Stomach (tissue), 9 donors: ENCODE data around the gene FGF22. TPM values are rescaled to one million over a fixed set of nuclear protein-coding genes. Genes with fewer than 3 reads are reported as not detected.

ENCODE experiments used
- DNase-seq, 2 donors: peaks; one replicate each; pipeline versions ENCODE4 v3.0.0 to v3.0.0-alpha.2; 2013 to 2019
- H3K27ac ChIP-seq, 5 donors: fragments of 200-600 bp in 4 of 5; sonication (generic) in 4 of 5; one replicate each; pipeline ENCODE4 v1.5.1; 2013 to 2019; ENCODE audit warnings: mild to moderate bottlenecking in 1 of 5, moderate library complexity in 1 of 5
- H3K27me3 ChIP-seq, 3 donors: fragments of 200-600 bp; sonication (generic); one replicate each; pipeline ENCODE4 v1.5.1; 2017 to 2019; ENCODE audit warnings: mixed run types in 1 of 3
- H3K36me3 ChIP-seq, 4 donors: fragments of 200-600 bp; sonication (generic); 1 replicate in 3 of 4; 2 replicates in 1 of 4; pipeline ENCODE4 v1.5.1; 2016 to 2019
- H3K4me1 ChIP-seq, 4 donors: fragments of 200-600 bp; sonication (generic); one replicate each; pipeline ENCODE4 v1.5.1; 2016 to 2019
- H3K4me3 ChIP-seq, 4 donors: fragments of 200-600 bp; sonication (generic) in 3 of 4; one replicate each; pipeline ENCODE4 v1.5.1; 2016 to 2019; ENCODE audit warnings: mild to moderate bottlenecking in 1 of 4
- H3K9me3 ChIP-seq, 4 donors: fragments of 200-600 bp; sonication (generic); one replicate each; pipeline ENCODE4 v1.5.1; 2016 to 2019
- CTCF ChIP-seq, 7 experiments: fragments of 450-650 bp in 4 of 7; fragments of 200-600 bp in 3 of 7; sonication (generic) in 3 of 7; IDR thresholded peaks; one replicate each; pipeline ENCODE4 v1.5.1; 2016 to 2019; ENCODE audit warnings: antibody characterized with exemption in 7 of 7, control low read depth in 2 of 7, mild to moderate bottlenecking in 1 of 7
- EP300 ChIP-seq: sonication (generic); formaldehyde crosslinking; IDR thresholded peaks from one replicate; pipeline ENCODE4 v1.6.1; 2017; ENCODE audit warnings: antibody characterized with exemption
- POLR2A ChIP-seq, 4 donors: fragments of 450-650 bp; IDR thresholded peaks; one replicate each; pipeline ENCODE4 v1.6.1; 2016; ENCODE audit warnings: antibody characterized with exemption in 4 of 4, control low read depth in 2 of 4, mild to moderate bottlenecking in 1 of 4, moderate library complexity in 1 of 4
- POLR2AphosphoS5 ChIP-seq, 3 donors: sonication (generic); formaldehyde crosslinking; IDR thresholded peaks; one replicate each; pipeline ENCODE4 v1.6.1; 2016; ENCODE audit warnings: antibody characterized with exemption in 3 of 3
- WGBS, 5 donors: extraction: QIAGEN DNeasy Blood & Tissue Kit in 3 of 5; methylation state at CpG; one replicate each; pipeline versions ENCODE4 v1.1.5 to v1.1.7; 2013 to 2018; 5-methylcytosine and 5-hydroxymethylcytosine counted together
- intact Hi-C: fragments of 100-400 bp; cut with DNase I; formaldehyde crosslinking; loops from one replicate; pipeline ENCODE4 v1.15.1; 2023; ENCODE audit warnings: low total_unique reads
- polyA plus RNA-seq, 3 donors: library from polyadenylated mRNA; stranded (reverse); fragments of 200-250 nt; gene quantifications; one replicate each; pipeline ENCODE4 v1.2.3, GENCODE V29; 2013
- total RNA-seq, 5 donors: library from RNA; depleted of rRNA; stranded (reverse); fragments of >200 nt; gene quantifications; one replicate each; pipeline versions ENCODE4 v1.1.0 to v1.2.3, GENCODE V29; 2014 to 2016
- donor health status: healthy with polysubstance abuse.
- donor health status: Bipolar disorder and iron deficiency.
- donor health status: healthy.

Gene FGF22
- total and polyA plus RNA-seq, 8 donors: 0.37 to 0.76 (median 0.46) TPM; not detected in 4

DNA sequence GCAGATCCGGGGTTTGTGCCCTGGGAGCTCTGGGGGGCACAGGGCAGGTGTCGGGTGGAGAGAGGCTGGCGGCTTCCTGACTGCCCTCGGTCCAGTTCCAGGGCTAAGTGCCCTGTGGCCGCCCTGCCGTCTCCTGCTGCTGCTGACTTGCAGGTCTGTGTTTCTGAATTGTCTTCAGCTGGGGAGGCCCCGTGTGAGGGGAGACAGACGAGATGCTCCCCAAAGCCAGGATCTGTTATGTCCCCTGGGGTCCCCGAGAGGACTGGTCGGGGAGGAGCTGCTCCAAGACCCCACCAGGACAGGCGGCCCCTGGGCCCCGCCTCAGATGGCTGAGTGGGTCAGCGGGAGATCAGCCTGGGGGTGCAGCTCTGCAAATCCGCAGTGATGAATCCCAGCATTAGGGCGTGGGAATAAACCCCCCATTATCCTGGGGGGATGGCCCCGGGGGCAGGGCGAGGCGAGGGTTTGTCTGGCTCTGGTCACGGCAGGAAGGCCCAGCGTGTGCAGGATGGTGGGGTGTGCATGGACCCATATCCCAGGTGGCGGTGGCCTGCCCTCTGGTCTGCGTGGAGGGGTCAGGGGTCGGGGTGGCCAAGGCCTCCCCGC is 45.3 kb upstream of the FGF22 start:
- H3K4me1 ChIP-seq: peaks cover 5 to 18% (median 14%) of the 10 kb centered on the region in 4 donors
- no peak for DNase-seq
- no peaks in the 10 kb centered on the region for H3K36me3 ChIP-seq
- H3K9me3 ChIP-seq: no peaks in the 10 kb centered on the region
- H3K4me3 ChIP-seq: no peak overlapping the region
- WGBS, 5 donors: 63 to 73% (median 69%) methylated on average over 15 to 24 of the region's 24 CpGs
- no peak overlapping the region for H3K27ac ChIP-seq
- TF ChIP-seq EP300: no peak
- TF ChIP-seq CTCF (IDR thresholded peaks at IDR 0.05): no peak
- no peak for TF ChIP-seq POLR2A (IDR thresholded peaks at IDR 0.05)
- no peak for TF ChIP-seq POLR2AphosphoS5 (IDR thresholded peaks at IDR 0.05)
- H3K27me3 ChIP-seq: peaks cover 20 to 74% (median 30%) of the 10 kb centered on the region in 3 donors
- intact Hi-C loops: no loop called here

- peaks cover 16 to 67% (median 25%) of the 10 kb centered on the region in 3 donors for H3K27me3 ChIP-seq
- H3K4me3 ChIP-seq: no peak overlapping the region
- no peak overlapping the region for H3K27ac ChIP-seq
- H3K4me1 ChIP-seq: peaks cover 1 to 12% (median 8%) of the 10 kb centered on the region in 4 donors
- intact Hi-C loops: no loop called here
- DNase-seq: no peak
- no peaks in the 10 kb centered on the region for H3K9me3 ChIP-seq
- WGBS, 5 donors: 63 to 81% (median 74%) methylated on average over 31 to 42 of the region's 42 CpGs
- no peaks in the 10 kb centered on the region for H3K36me3 ChIP-seq
- TF ChIP-seq POLR2A (IDR thresholded peaks at IDR 0.05): no peak
- TF ChIP-seq EP300: no peak
- no peak for TF ChIP-seq CTCF (IDR thresholded peaks at IDR 0.05)
These were observed 44.1 kb upstream of the FGF22 start for GRCh38 chr19:595326-596262.

- Histone ChIP-seq H3K9me3 (no peaks in the 10 kb centered on the region), H3K27ac (no peak overlapping the region), H3K4me3 (no peak overlapping the region), H3K36me3 (no peaks in the 10 kb centered on the region), H3K4me1 (peaks cover 0 to 5% (median 1%) of the 10 kb centered on the region in 4 donors), H3K27me3 (peaks cover 10 to 60% (median 18%) of the 10 kb centered on the region in 3 donors)
- intact Hi-C loops: no loop called here
- no peak for TF ChIP-seq CTCF (IDR thresholded peaks at IDR 0.05)
- no peak for TF ChIP-seq POLR2AphosphoS5 (IDR thresholded peaks at IDR 0.05)
- TF ChIP-seq POLR2A (IDR thresholded peaks at IDR 0.05): no peak
- TF ChIP-seq EP300: no peak
- WGBS, 5 donors: 82 to 88% (median 87%) methylated on average over 12 to 16 of the region's 16 CpGs
- no peak for DNase-seq
These were observed 43.4 kb upstream of the FGF22 start for GRCh38 chr19:596263-596655.

GRCh38 chr19:597406-598315 is 42.0 kb upstream of the FGF22 start:
- no peak overlapping the region for H3K4me3 ChIP-seq
- no peaks in the 10 kb centered on the region for H3K4me1 ChIP-seq
- H3K9me3 ChIP-seq: no peaks in the 10 kb centered on the region
- no peak overlapping the region for H3K27ac ChIP-seq
- TF ChIP-seq POLR2AphosphoS5 (IDR thresholded peaks at IDR 0.05) (no peak), CTCF (IDR thresholded peaks at IDR 0.05) (no peak), POLR2A (IDR thresholded peaks at IDR 0.05) (no peak), EP300 (no peak)
- intact Hi-C loops: no loop called here
- peaks cover 0 to 46% (median 5%) of the 10 kb centered on the region in 3 donors for H3K27me3 ChIP-seq
- no peak for DNase-seq
- 66 to 78% (median 75%) methylated on average over 17 to 18 of the region's 18 CpGs for WGBS, 5 donors
- no peaks in the 10 kb centered on the region for H3K36me3 ChIP-seq
